ENCODE results near the gene AP1AR. TPM values are rescaled to one million over a fixed set of nuclear protein-coding genes. Genes with fewer than 3 reads are reported as not detected.

Gene AP1AR
- total RNA-seq, 1 donor from 2014 or later: 31.0 TPM

- TF ChIP-seq CTCF (IDR thresholded peaks at IDR 0.05; ENCODE audit: insufficient read depth, low read length, poor library complexity, severe bottlenecking): no peak
- no peak overlapping the region for H3K4me3 ChIP-seq (ENCODE audit: low read depth, low read length)
Measured at GRCh38 chr4:112311516-112311915, 79.9 kb downstream of the AP1AR start.

GRCh38 chr4:112312610-112313239 is 81.1 kb downstream of the AP1AR start:
- DNase-seq (ENCODE audit: low read depth): no peak
- H3K4me3 ChIP-seq (ENCODE audit: low read depth, low read length): no peak overlapping the region
- H3K27me3 ChIP-seq (ENCODE audit: control insufficient read depth, insufficient read depth, low read length): no peaks in the 10 kb centered on the region
- H3K36me3 ChIP-seq (ENCODE audit: control insufficient read depth, insufficient read depth, low read length): no peaks in the 10 kb centered on the region
- no peak for TF ChIP-seq CTCF (IDR thresholded peaks at IDR 0.05; ENCODE audit: insufficient read depth, low read length, poor library complexity, severe bottlenecking)

More at GRCh38 chr4:112311516-112311915, 79.9 kb downstream of the AP1AR start:
- H3K36me3 ChIP-seq (ENCODE audit: control insufficient read depth, insufficient read depth, low read length): no peaks in the 10 kb centered on the region
- DNase-seq (ENCODE audit: low read depth): no peak
- H3K27me3 ChIP-seq (ENCODE audit: control insufficient read depth, insufficient read depth, low read length): no peaks in the 10 kb centered on the region

- H3K4me3 ChIP-seq (ENCODE audit: low read depth, low read length): no peak overlapping the region
- no peak for TF ChIP-seq CTCF (IDR thresholded peaks at IDR 0.05; ENCODE audit: insufficient read depth, low read length, poor library complexity, severe bottlenecking)
- DNase-seq (ENCODE audit: low read depth): no peak
- H3K36me3 ChIP-seq (ENCODE audit: control insufficient read depth, insufficient read depth, low read length): no peaks in the 10 kb centered on the region
- no peaks in the 10 kb centered on the region for H3K27me3 ChIP-seq (ENCODE audit: control insufficient read depth, insufficient read depth, low read length)
Measured at GRCh38 chr4:112315446-112315845, 83.9 kb downstream of the AP1AR start.

- no peaks in the 10 kb centered on the region for H3K27me3 ChIP-seq (ENCODE audit: control insufficient read depth, insufficient read depth, low read length)
- no peak for TF ChIP-seq CTCF (IDR thresholded peaks at IDR 0.05; ENCODE audit: insufficient read depth, low read length, poor library complexity, severe bottlenecking)
- no peaks in the 10 kb centered on the region for H3K36me3 ChIP-seq (ENCODE audit: control insufficient read depth, insufficient read depth, low read length)
- no peak for DNase-seq (ENCODE audit: low read depth)
- no peak overlapping the region for H3K4me3 ChIP-seq (ENCODE audit: low read depth, low read length)
Measured at GRCh38 chr4:112316360-112316759, 84.8 kb downstream of the AP1AR start.

GRCh38 chr4:112318239-112319142 is 86.9 kb downstream of the AP1AR start:
- Histone ChIP-seq H3K4me3 (ENCODE audit: low read depth, low read length) (no peak overlapping the region), H3K27me3 (ENCODE audit: control insufficient read depth, insufficient read depth, low read length) (no peaks in the 10 kb centered on the region), H3K36me3 (ENCODE audit: control insufficient read depth, insufficient read depth, low read length) (no peaks in the 10 kb centered on the region)
- no peak for DNase-seq (ENCODE audit: low read depth)
- TF ChIP-seq CTCF (IDR thresholded peaks at IDR 0.05; ENCODE audit: insufficient read depth, low read length, poor library complexity, severe bottlenecking): no peak

Other genes with a start within 250 kb of the AP1AR start
- 1.5 and 1.6 TPM in 2 replicates for gene FAM241A, start 86.3 kb upstream of the AP1AR start, total RNA-seq
- gene TIFA, start 54.1 kb downstream of the AP1AR start, total RNA-seq: 8.3 and 9.0 TPM in 2 replicates
- gene ALPK1, start 65.6 kb downstream of the AP1AR start, total RNA-seq: 12.5 and 19.7 TPM in 2 replicates